ENCODE results near the gene KRTAP4-12.
"Not testable (repeated sequence)": the region's sequence is repeated elsewhere in the genome, so short reads cannot be mapped to it uniquely, and the experiment has no call there.

The KRTAP4-12 gene

DNA sequence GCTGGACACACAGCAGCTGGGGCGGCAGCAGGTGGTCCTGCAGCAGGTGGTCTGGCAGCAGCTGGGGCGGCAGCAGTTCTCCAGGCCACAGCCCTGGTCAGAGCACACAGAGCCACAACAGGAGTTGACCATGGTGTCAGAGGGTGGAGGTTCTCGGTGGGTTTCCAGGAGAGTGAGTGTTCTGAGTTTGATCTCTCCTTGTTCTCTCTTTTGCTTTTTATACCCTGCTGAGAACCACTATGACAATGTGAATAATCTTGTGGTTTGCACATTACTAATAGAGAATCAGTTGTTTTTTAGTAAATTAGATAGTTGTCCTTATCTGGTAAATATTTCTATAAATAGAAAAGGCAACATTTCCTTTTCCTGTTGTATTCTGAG is at the start of gene KRTAP4-12:
Gene KRTAP4-12 (minus strand): TSS at position 192 of the 381 bp plus-strand sequence. CDS start 60 bp downstream, at position 132.
- not testable (repeated sequence) for DNase-seq (ENCODE audit: low spot score)

DNA sequence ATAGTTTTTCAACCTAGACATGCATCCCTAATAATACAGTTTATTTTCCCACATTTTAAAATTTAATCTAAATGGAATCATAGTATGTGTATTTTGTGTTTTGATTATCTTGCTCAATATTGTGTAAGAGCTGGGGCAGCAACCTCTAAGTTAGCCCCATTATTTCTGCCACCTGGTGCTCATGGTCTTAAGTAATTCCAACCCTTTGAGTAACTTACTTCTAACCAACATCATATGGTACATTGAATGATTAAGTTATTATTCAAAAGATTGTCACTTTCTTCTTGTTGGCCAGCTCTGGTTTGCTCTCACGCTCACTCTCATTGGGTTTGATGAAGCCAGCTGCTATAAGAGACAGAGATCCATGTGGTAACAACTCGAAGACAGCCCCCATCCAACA is 47.9 kb upstream of the KRTAP4-12 start:
- DNase-seq (ENCODE audit: low spot score), result no peak

DNA sequence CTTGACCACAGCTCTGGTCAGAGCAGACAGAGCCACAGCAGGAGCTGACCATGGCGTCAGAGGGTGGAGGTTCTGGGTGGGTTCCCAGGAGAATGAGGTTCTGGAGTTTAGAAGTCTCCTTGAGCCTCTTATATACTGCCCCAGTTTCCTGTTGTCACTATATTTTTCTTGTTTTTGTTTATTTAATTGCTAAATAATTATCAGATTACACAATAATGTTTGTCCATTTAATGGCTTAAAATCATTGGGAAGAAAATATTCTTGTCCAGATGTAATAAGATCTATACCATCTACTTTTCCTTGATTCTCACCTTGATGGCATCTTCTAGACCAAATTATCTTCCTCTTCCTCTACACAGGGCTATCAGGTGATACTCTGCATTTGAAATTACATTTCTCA is 44.1 kb upstream of the KRTAP4-12 start, which contains the start of gene KRTAP4-3:
Gene KRTAP4-3 (minus strand): TSS at position 101 of the 400 bp plus-strand sequence. CDS start 49 bp downstream, at position 52.
- DNase-seq (ENCODE audit: low spot score), result no peak

DNA sequence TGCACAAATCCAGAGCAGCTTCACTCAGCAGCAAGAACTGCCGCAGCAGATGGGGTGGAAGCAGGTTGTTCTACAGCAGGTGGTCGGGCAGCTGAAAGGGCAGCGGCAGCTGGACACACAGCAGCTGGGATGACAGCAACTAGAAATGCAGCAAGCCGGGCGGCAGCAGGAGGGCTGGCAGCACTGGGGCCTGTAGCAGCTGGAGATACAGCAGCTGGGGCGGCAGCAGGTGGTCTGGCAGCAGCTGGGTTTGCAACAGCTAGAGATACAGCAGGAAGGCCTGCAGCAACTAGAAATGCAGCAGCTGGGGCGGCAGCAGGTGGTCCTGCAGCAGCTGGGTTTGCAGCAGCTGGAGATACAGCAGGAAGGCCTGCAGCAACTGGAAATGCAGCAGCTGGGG is 43.6 kb upstream of the KRTAP4-12 start:
- no peak for DNase-seq (ENCODE audit: low spot score)

DNA sequence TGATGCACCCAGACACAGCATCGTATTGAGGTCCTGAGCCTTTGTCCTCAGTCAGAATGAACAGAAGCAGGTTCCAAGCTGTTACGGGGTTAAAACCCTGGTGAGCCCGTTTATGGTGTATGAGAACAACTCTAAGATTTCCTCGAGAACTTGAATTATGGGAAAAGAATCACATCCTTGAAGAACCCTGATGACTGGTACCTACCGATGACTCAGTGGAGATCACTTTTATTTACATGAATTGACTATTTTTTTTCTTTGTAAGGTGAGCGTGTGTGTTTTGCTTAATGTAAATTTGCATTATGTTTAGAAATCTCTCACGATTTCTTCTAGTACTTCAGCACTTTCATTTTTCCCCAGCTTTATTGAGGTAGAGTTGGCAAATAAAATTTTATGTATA is 39.8 kb upstream of the KRTAP4-12 start:
- no peak for DNase-seq (ENCODE audit: low spot score)

DNA sequence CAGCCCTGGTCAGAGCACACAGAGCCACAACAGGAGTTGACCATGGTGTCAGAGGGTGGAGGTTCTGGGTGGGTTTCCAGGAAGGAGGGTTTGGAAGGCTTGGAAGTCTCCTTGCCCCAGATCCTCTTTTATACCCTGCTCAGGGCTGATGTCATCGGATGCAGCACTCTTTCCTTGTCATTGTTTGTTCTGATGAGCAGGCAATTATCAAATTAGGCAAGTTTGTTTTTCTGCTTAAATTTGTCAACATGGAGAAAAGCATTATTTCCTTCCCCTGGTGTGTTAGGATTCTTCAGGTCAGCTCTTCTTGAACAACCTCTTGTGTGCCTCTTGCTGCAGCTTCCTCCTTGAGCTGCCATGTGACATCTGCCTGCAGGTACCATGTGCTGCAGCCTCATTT is 36.7 kb upstream of the KRTAP4-12 start, which contains the start of gene KRTAP4-4:
Gene KRTAP4-4 (minus strand): TSS at position 101 of the 400 bp plus-strand sequence. CDS start 57 bp downstream, at position 44.
- DNase-seq (ENCODE audit: low spot score), result no peak

DNA sequence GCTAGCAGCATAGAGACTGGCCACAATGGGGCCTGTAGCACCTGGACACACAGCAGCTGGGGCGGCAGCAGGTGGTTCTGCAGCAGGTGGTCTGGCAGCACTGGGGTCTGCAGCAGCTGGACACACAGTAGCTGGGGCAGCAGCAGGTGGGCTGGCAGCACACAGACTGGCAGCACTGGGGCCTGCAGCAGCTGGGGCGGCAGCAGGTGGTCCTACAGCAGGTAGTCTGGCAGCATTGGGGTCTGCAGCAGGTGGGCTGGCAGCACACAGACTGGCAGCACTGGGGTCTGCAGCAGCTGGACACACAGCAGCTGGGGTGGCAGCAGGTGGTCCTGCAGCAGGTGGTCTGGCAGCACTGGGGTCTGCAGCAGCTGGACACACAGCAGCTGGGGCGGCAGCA is 36.2 kb upstream of the KRTAP4-12 start:
- DNase-seq (ENCODE audit: low spot score), result not testable (repeated sequence)

DNA sequence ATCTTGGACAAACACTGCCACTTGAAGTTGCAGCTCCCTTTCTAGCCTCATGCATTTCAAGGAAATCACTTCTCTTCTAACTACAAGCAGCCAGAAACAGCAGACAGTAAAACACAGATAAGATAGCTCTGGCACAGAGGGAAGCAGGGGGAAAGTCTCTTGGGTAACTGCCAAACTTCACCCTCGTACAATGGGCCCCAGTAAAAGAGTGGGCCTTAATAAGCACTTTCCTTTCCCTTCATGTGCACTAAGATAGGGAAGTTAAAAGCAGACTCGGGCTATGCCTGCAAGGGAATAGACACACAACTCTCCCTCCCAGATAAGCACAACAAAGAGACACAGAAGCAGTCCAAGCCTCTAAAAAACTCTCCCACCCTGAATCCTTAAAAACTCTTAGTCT is 29.9 kb upstream of the KRTAP4-12 start:
- no peak for DNase-seq (ENCODE audit: low spot score)

DNA sequence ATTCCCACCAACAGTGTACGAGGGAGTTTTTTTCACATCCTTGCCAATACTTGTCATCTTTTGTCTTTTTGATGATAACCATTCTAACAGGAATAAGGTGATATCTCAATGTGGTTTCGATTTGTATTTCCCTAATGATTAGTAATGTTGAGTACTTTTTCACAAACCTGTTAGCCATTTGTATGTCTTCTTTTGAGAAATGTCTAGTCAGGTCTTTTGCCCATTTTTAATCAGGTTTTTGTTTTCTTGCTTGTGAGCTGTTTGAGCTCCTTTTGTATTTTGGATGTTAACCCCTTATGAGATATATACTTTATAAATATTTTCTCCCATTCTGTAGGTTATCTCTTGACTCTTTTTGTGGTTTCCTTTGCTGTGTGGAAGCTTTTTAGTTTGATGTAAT is 27.5 kb upstream of the KRTAP4-12 start:
- DNase-seq (ENCODE audit: low spot score), result no peak

DNA sequence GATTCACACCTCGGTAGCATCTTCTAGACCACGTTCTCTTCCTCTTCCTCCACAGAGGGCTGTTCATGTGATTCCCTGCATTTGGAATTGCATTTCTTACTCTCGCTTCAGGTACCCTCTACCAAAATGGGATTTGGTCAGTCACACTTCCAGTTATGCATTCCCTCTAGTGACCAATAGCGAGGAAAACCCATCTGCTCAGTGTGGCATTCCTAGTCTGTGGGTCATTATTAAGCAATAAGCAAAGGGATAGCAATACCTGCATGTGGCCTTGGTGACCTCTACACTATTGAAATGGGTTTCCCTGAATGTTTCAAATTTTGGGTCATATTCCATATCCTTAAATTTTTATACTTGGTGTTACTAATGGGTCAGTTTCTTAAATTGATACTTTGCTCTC is 26.0 kb upstream of the KRTAP4-12 start:
- no peak for DNase-seq (ENCODE audit: low spot score)

DNA sequence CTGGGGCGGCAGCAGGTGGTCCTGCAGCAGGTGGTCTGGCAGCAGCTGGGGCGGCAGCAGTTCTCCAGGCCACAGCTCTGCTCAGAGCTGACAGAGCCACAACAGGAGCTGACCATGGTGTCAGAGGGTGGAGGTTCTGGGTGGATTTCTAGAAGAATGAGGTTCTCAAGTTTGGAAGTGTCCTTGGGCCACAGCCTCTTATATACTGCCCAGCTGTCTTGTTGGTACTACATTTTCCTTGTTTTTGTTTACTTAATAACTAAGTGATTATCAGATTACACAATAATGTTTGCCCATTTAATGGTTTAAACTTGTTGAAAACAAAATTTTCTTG is 25.6 kb upstream of the KRTAP4-12 start, which contains the start of gene KRTAP4-5:
Gene KRTAP4-5 (minus strand): TSS at position 174 of the 334 bp plus-strand sequence. CDS start 58 bp downstream, at position 116.
- no peak for DNase-seq (ENCODE audit: low spot score)

DNA sequence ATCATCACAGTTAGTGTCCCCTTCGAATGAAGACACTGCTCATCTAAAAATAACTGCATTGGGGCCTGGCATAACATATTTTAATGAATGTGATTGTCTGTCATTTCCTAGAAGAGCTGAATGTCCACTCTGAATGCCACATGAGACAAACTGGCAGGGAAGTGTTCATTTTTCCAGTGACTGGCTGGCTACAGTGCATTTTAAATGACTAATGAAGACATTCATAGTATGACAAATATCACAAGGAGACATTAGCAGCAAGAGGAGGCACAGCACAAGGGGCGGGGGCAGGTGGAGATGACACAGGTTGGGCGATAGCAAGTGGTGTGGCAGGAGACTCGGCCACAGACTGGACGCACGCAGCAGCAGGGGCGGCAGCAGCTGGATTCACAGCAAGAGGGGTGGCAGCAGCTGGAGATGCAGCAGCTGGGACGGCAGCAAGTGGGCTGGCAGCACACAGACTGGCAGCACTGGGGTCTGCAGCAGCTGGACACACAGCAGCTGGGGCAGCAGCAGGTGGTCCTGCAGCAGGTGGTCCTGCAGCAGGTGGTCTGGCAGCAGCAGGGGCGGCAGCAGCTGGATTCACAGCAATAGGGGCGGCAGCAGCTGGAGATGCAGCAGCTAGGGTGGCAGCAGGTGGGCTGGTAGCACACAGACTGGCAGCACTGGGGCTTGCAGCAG is 25.1 kb upstream of the KRTAP4-12 start:
- DNase-seq (ENCODE audit: low spot score), result not testable (repeated sequence)

DNA sequence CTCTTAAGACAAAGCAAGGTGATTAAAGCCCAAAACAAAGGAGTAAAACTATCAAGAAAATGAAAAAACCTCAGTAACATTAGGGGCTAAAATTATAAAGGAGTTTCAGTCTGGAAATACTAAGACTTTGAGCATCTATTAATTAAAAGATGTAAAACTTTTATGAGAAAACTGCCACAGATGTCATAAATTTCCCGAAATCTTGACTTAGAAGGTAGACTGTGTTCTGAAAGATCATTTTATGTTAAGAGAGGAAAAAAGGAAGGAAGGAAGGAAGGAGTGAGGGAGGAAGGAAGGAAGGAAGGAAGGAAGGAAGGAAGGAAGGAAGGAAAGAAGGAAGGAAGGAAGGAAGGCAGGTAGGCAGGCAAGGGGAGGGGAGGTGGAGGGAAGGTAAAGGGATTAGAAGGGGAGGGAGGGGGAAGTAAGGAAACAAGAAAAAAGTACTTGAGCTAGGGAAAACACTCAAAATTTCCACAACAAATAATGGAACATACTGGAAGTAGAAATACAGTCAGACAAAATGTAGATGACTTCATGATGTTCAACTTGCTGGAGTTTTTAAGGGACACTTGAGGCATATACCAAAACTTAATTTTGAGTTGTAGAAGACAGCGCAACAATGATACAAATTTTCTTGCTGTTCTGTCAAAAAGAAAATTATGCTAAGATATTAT is 23.7 kb upstream of the KRTAP4-12 start:
- DNase-seq (ENCODE audit: low spot score), result no peak

DNA sequence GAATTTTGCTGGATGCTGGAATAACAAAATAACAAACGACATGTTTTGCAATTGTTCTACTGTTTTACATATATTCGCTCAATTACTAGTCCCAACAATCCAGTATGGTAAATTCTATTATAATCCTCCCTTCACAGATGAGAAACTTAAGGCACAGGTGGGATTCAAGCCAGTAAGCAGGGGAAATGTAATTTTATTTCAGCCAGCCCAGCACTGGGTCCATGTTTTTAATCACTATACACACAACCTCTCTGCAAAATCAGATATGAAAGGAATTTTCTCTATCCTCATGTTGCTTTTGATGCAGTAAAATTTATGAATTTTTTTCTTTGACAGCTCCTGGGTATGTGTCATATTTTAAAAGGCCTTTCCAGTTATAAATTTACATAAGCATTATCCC is 21.3 kb upstream of the KRTAP4-12 start:
- DNase-seq (ENCODE audit: low spot score), result no peak

DNA sequence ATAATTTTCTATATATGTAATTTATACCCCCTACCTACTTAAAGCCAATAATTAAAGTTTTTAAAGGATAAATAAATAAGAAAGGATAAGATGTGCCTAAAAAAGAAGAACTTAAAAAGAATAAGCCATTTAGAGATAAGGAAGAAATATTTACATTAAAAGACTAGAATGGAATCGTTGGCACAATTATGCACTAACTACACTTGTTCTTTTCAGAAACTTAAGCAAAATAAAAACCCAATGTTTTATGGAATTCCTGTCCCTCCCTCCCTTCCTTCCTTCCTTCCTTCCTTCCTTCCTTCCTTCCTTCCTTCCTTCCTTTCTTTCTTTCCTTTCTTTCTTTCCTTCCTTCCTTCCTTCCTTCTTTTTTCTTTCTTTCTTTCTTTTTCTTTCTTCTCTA is 20.9 kb upstream of the KRTAP4-12 start:
- no peak for DNase-seq (ENCODE audit: low spot score)

DNA sequence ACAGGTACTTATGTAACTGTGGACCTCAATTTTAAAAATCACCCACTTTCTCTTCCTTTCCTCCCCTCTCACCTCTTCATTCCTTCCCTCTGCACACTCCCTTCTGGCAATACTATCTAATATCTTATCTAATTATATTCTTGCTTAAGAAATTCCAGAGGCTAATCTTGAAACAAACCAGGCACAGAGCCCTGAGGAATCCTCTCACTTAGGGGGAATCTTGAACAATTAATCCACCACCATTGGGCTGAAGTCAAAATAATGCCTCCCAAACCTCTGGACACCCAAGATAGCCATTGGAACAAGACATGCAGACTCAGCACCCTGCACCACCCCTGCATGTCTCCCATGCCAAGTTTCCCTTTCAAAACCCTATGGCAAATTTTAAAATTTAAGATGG is 17.4 kb upstream of the KRTAP4-12 start:
- no peak for DNase-seq (ENCODE audit: low spot score)

DNA sequence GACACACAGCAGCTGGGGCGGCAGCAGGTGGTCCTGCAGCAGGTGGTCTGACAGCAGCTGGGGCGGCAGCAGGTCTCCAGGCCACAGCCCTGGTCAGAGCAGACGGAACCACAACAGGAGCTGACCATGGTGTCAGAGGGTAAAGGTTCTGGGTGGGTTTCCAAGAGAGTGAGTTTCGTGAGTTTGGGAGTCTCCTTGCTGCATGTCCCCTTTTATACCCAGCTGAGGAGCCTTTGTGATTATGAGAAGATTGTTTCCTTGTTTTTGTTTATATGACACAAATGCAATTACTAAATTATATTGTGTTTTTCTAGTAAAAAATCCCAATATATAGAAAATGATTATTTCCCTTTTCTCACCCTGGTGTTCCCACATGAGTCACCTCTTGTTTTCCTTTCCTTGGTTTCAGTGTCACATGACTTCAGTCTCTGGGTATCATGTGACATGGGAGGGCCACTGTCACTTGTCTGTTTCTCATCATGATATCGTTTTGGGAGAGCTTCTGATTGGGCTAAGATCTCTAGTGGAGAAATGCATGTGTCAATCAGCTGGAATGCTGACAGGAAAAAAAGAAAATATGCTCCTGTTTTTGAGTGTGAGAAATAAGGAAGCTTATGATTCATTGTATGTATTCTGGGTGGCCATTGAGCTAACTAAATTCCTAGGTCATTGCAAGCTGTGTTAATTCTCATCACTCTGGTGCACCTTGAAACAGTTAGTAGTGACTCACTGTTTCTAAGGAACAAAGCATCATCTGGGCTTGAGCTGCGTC is 16.6 kb upstream of the KRTAP4-12 start, which contains the start of gene KRTAP4-6:
Gene KRTAP4-6 (minus strand): TSS at position 185 of the 772 bp plus-strand sequence. CDS start 57 bp downstream, at position 128.
- no peak for DNase-seq (ENCODE audit: low spot score)

DNA sequence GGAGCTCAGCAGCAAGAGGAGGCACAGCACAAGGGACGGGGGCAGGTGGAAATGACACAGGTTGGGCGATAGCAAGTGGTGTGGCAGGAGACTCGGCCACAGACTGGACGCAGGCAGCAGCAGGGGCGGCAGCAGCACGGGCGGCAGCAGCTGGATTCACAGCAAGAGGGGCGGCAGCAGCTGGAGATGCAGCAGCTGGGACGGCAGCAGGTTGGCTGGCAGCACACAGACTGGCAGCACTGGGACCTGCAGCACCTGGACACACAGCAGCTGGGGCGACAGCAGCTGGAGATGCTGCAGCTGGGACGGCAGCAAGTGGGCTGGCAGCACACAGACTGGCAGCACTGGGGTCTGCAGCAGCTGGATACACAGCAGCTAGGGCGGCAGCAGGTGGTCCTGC is 15.9 kb upstream of the KRTAP4-12 start:
- not testable (repeated sequence) for DNase-seq (ENCODE audit: low spot score)

DNA sequence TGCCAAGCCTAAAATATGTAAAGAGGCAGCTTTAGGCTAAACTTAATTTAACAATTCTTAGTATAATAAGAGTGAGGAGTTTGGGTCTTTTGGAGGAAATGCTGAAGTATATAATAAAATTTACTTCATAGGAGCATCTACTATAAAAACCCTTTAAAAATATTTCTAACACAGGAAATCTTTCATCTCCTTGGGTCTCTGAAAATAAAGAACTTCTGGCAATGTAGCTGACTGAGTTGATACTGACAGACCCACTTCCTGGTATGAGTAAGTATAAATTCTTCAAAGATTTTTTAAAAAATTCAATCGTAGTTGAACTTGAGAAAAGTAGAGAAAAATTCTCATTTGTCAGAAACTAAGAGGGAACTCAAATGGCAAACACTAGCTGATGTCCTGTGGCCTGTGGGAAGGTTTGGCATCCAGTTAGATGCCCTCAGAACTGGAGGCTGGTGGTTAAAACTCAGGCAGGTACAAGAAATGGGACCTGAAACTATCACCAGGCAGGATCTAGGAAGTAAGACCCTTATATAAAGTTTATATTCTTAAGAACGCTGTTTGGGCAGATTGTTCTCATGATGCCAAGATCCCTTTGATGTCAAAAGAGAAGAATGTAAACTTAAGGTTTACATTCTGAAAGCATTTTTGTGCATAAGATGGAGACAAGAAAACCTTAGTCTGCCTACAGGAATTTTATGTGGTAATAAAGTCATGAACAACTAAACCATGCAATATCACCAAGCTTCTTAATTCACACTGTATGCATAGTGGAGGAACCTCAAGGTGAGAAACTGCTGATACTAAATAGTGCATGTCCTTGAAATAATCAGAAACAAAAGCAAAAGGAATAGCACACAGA is 10.1 kb upstream of the KRTAP4-12 start:
- no peak for DNase-seq (ENCODE audit: low spot score)

DNA sequence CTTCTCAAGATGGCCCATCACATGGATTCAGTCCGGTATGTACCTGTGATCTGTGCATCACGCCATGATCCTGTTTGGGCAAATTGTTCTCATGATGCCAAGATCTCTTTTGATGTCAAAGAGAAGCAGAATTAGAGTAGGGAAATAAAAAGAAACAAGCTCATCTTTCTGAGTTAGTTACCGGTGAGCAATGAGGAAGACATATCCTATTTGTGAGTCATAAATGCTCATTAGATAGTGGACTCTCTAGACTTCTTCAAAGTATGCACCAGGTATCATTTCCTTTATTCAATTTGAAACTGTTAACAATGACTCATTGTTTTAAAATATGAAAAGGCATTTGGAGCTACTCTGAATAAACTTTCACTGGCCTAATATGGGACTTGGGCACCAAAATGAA is 8.0 kb upstream of the KRTAP4-12 start:
- DNase-seq (ENCODE audit: low spot score), result no peak

DNA sequence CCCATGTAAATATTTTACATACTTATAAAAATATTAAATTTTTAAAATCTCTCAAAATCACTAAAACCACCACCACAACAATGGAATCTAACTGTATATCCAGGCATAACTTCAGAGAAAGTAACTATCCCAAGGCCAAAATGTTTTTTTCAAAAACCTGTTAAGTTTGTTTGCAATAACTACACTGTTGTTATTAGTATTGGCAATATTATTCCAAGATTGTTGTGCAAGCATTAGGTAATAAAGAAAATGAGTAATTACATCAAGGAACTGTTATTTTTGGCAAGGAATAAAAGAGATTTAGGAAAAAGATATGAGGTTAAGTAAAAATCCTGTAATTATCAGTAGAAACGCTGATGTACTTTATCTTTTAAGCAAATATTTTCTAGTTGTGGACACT is 3.4 kb upstream of the KRTAP4-12 start:
- no peak for DNase-seq (ENCODE audit: low spot score)

DNA sequence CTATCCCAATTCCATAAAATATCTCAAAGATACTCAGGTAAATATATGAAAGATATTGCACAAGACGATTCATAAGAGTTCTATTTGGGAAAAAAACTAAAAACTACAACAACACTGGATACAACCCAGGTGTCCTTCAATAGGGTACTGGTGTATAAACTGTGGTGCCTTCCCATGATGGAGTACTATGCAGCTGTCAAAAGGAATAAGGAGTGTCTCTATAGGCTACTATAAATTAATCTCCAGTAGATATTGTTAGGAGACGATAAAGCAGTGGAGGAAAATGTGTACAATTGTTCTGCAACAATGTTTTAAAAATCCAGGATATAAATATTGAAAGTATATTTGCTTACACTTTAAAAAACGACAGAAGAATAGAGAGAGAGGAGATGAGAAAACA is 2.4 kb upstream of the KRTAP4-12 start:
- no peak for DNase-seq (ENCODE audit: low spot score)

All from D341Med (cell line).